SK-N-SH (cell line): ENCODE measurements around the gene C19orf73. TPM values are rescaled to one million over a fixed set of nuclear protein-coding genes. Genes with fewer than 3 reads are reported as not detected.

Source experiments
- CTCF ChIA-PET: fragments of 300-600, 350-600 bp; formaldehyde crosslinking; extraction: SDS; loops from one replicate; lab custom pipeline; 2021; lab: Yijun Ruan, JAX
- POLR2A ChIA-PET: fragments of 350-600 bp; sonication (Branson Sonifier 250); formaldehyde crosslinking; extraction: SDS; loops from one replicate; lab custom pipeline; 2020; ENCODE audit warnings: antibody characterized with exemption, inconsistent platforms; lab: Yijun Ruan, JAX
- DNase-seq: peaks from one replicate; pipeline ENCODE4 v3.0.0; 2012
- H2AFZ ChIP-seq: fragments of 200-600 bp; sonication (generic); 2 replicates; pipeline ENCODE4 v1.8.1; 2016; ENCODE audit warnings: antibody characterized with exemption, mild to moderate bottlenecking, low read depth
- H3F3A ChIP-seq: fragments of 200-600 bp; sonication (generic); replicated peaks from 2 replicates; pipeline ENCODE3; 2016; ENCODE audit warnings: antibody characterized with exemption, mild to moderate bottlenecking; ENCODE audit not compliant: insufficient read depth
- H3K27ac ChIP-seq, 2 experiments: fragments of 200-500 bp in 1 of 2; fragments of 200-600 bp in 1 of 2; sonication (Bioruptor generic) in 1 of 2; sonication (generic), shearing (Covaris generic) in 1 of 2; 2 replicates each; pipeline versions ENCODE4 v1.5.1 to v1.6.1; 2014 to 2016; ENCODE audit warnings: low read depth in 2 of 2, inconsistent platforms in 1 of 2, low read length in 1 of 2, mild to moderate bottlenecking in 1 of 2, mixed read lengths in 1 of 2
- H3K27me3 ChIP-seq: fragments of 200-600 bp; sonication (generic), shearing (Covaris generic); 2 replicates; pipeline ENCODE4 v1.6.1; 2016; ENCODE audit warnings: mixed run types; ENCODE audit not compliant: insufficient read depth
- H3K36me3 ChIP-seq, 2 experiments: fragments of 200-500 bp in 1 of 2; fragments of 200-600 bp in 1 of 2; sonication (Bioruptor generic) in 1 of 2; sonication (generic) in 1 of 2; replicated peaks in 1 of 2; 2 replicates each; pipeline versions ENCODE3 to v1.5.1; 2014 to 2016; ENCODE audit warnings: low read length in 1 of 2, mild to moderate bottlenecking in 1 of 2; ENCODE audit not compliant: insufficient read depth in 2 of 2, control insufficient read depth in 1 of 2
- H3K4me1 ChIP-seq, 2 experiments: fragments of 200-500 bp in 1 of 2; fragments of 200-600 bp in 1 of 2; sonication (Bioruptor generic) in 1 of 2; sonication (generic), shearing (Covaris generic) in 1 of 2; 2 replicates each; pipeline versions ENCODE4 v1.5.1 to v1.6.1; 2014 to 2016; ENCODE audit warnings: low read depth in 1 of 2, low read length in 1 of 2, mixed run types in 1 of 2; ENCODE audit not compliant: insufficient read depth in 2 of 2, control insufficient read depth in 1 of 2
- H3K4me2 ChIP-seq: fragments of 200-600 bp; sonication (generic), shearing (Covaris generic); 2 replicates; pipeline ENCODE4 v1.6.1; 2017; ENCODE audit warnings: mixed run types
- H3K4me3 ChIP-seq, 2 experiments: fragments of 200-500 bp in 1 of 2; fragments of 200-600 bp in 1 of 2; sonication (Bioruptor generic) in 1 of 2; sonication (generic), shearing (Covaris generic) in 1 of 2; 2 replicates each; pipeline versions ENCODE4 v1.5.1 to v1.8.1; 2014 to 2016; ENCODE audit warnings: low read depth in 2 of 2, inconsistent platforms in 1 of 2, low read length in 1 of 2, mild to moderate bottlenecking in 1 of 2, mixed read lengths in 1 of 2, moderate library complexity in 1 of 2
- H3K79me2 ChIP-seq: fragments of 200-600 bp; sonication (generic); 2 replicates; pipeline ENCODE4 v1.8.1; 2017; ENCODE audit warnings: mild to moderate bottlenecking; ENCODE audit not compliant: insufficient read depth
- H3K9ac ChIP-seq: fragments of 200-600 bp; sonication (generic); 2 replicates; pipeline ENCODE4 v1.6.1; 2017; ENCODE audit warnings: mixed run types
- H3K9me2 ChIP-seq: fragments of 200-600 bp; sonication (generic); 2 replicates; pipeline ENCODE4 v1.6.1; 2017; ENCODE audit warnings: mixed run types
- H3K9me3 ChIP-seq: fragments of 200-600 bp; sonication (generic); 2 replicates; pipeline ENCODE4 v1.6.1; 2017; ENCODE audit warnings: mixed run types, mild to moderate bottlenecking, moderate library complexity
- H4K20me1 ChIP-seq: fragments of 200-600 bp; sonication (generic); 2 replicates; pipeline ENCODE4 v1.6.1; 2017; ENCODE audit warnings: mild to moderate bottlenecking, mixed run types; ENCODE audit not compliant: insufficient read depth
- CHD2 ChIP-seq: fragments of 150-350 bp; IDR thresholded peaks from 2 replicates; pipeline ENCODE4 v1.6.1; 2018; ENCODE audit warnings: low read length; ENCODE audit not compliant: partially characterized antibody
- ELF1 ChIP-seq: IDR thresholded peaks from 2 replicates; pipeline ENCODE4 v1.4.0; 2012
- EP300 ChIP-seq, 2 experiments: IDR thresholded peaks; 2 replicates each; pipeline versions ENCODE4 v1.4.0 to v1.6.1; 2012; ENCODE audit warnings: borderline replicate concordance in 1 of 2, low read depth in 1 of 2, low read length in 1 of 2
- EZH2phosphoT487 ChIP-seq: fragments of 200-600 bp; sonication (generic); IDR thresholded peaks from 2 replicates; pipeline ENCODE4 v1.6.1; 2017; ENCODE audit warnings: low read depth, mixed run types, mild to moderate bottlenecking, antibody characterized with exemption, moderate library complexity, borderline replicate concordance
- FOXJ3 ChIP-seq: sonication (generic); formaldehyde crosslinking; IDR thresholded peaks from 2 replicates; pipeline ENCODE4 v1.5.1; 2020; ENCODE audit warnings: mild to moderate bottlenecking, missing genetic modification reagents
- FOXM1 ChIP-seq: IDR thresholded peaks from 2 replicates; pipeline ENCODE4 v1.4.0; 2012; ENCODE audit warnings: low read depth, mild to moderate bottlenecking
- GATA2 ChIP-seq: sonication (generic); formaldehyde crosslinking; IDR thresholded peaks from 2 replicates; pipeline ENCODE4 v1.5.0; 2020; ENCODE audit warnings: mild to moderate bottlenecking, missing genetic modification reagents
- JUND ChIP-seq: IDR thresholded peaks from 2 replicates; pipeline ENCODE4 v1.4.0; 2012
- MAX ChIP-seq: IDR thresholded peaks from 2 replicates; pipeline ENCODE4 v1.4.0; 2012; ENCODE audit warnings: low read depth
- MXI1 ChIP-seq: IDR thresholded peaks from 2 replicates; pipeline ENCODE4 v1.6.1; 2012; ENCODE audit warnings: mild to moderate bottlenecking, low read depth, low read length, improper control_type of control experiment
- NFIC ChIP-seq: IDR thresholded peaks from 2 replicates; pipeline ENCODE4 v1.4.0; 2012; ENCODE audit warnings: borderline replicate concordance
- NRF1 ChIP-seq: IDR thresholded peaks from 2 replicates; pipeline ENCODE4 v1.6.1; 2012; ENCODE audit warnings: low read depth, mild to moderate bottlenecking, low read length
- PBX3 ChIP-seq: IDR thresholded peaks from 2 replicates; pipeline ENCODE4; 2012
- RAD21 ChIP-seq: IDR thresholded peaks from 2 replicates; pipeline ENCODE4 v1.6.1; 2012; ENCODE audit warnings: mild to moderate bottlenecking, low read length
- REST ChIP-seq: IDR thresholded peaks from 2 replicates; pipeline ENCODE4 v1.6.1; 2012; ENCODE audit warnings: mild to moderate bottlenecking, low read depth, low read length, moderate library complexity
- RXRA ChIP-seq: IDR thresholded peaks from 2 replicates; pipeline ENCODE4 v1.4.0; 2012; ENCODE audit warnings: low read depth, mild to moderate bottlenecking, borderline replicate concordance
- SMC3 ChIP-seq: IDR thresholded peaks from 2 replicates; pipeline ENCODE4 v1.6.1; 2012; ENCODE audit warnings: low read depth, low read length, improper control_type of control experiment
- TCF12 ChIP-seq: IDR thresholded peaks from 2 replicates; pipeline ENCODE4 v1.4.0; 2012
- TEAD4 ChIP-seq: IDR thresholded peaks from 2 replicates; pipeline ENCODE4 v1.4.0; 2012; ENCODE audit warnings: mild to moderate bottlenecking, borderline replicate concordance; ENCODE audit not compliant: insufficient read depth
- YY1 ChIP-seq: IDR thresholded peaks from 2 replicates; pipeline ENCODE4 v1.4.0; 2012; ENCODE audit warnings: low read depth, mild to moderate bottlenecking
- ZBTB33 ChIP-seq: IDR thresholded peaks from 2 replicates; pipeline ENCODE4 v1.4.0; 2012; ENCODE audit warnings: low read depth, borderline replicate concordance
- WGBS: methylation state at CpG from one replicate; pipeline ENCODE4 v1.1.6; 2017; ENCODE audit warnings: low lambda C conversion rate; 5-methylcytosine and 5-hydroxymethylcytosine counted together
- polyA plus RNA-seq, 3 experiments: library from polyadenylated mRNA; depleted of rRNA; stranded (reverse); fragments of >200 nt; gene quantifications; 2 replicates each; pipeline ENCODE4 v1.2.3, GENCODE V29; 2012
- TF ChIP-seq, protein P1 (sequence below): IDR thresholded peaks from 2 replicates; pipeline ENCODE4 v1.4.0; 2012; ENCODE audit warnings: low read depth, borderline replicate concordance
- TF ChIP-seq, protein P2 (sequence below): fragments of 150-350 bp; IDR thresholded peaks from 2 replicates; pipeline ENCODE4 v1.6.1; 2017; ENCODE audit warnings: antibody characterized with exemption, low read length, low read depth, borderline replicate concordance

Gene C19orf73
- polyA plus RNA-seq, 1 of the 3 experiments (the other 2 are of a cell fraction) = 3.0 TPM

DNA sequence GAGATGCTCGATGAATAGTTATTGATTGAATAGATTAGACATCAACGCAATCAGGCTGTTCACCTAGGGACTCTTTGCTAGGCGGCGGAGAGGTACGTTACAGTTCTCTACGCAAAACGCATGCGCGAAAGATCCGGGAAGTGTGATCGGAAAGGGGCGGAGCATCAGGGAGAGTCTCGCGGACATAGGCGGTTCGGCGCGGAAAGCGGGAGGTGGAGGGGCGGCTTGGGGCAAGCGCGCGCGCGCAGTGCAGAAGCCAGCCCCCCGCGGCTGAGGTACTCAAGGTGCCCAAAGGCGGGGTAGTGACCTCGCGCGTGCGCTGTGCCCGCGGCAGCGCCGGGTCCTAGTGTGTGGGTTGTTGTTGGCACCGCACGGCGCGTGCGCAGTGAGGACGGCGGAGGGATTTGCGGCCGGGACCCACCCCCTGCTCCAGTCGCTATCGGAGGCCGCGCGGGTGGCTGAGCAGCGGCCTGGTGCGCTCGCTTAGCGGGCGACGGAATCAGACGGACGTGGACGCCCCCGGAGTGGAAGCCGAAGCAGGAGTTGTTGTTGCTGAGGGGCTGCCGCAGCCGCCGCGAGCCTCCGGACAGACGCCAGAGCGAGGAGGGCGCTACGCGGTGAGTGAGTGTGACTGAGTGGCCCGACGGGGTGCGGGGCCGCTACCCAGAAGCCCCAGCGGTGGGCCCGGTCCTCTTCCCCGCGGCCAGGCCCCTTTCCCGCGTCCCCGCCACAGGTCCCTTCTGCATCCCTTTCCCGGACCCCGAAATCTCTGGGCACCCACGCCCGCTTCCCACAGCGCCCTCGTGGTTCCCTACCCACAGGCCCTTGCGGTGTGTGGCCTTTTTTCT is 33.7 kb downstream of the C19orf73 start, which contains the start of gene SNRNP70:
Gene SNRNP70, plus strand, starts transcription at position 432 of the 848 bp plus-strand sequence. CDS start 964 bp downstream, outside the sequence.
- H3K4me1 ChIP-seq = peaks cover 10 to 12% of the 10 kb centered on the region in 2 experiments; a peak in 1 of 4 replicates
- no peaks in the 10 kb centered on the region for H3K9me2 ChIP-seq
- H3K9ac ChIP-seq = peak within 1 kb of the TSS; percentile 98
- H3K79me2 ChIP-seq = peaks cover 53% of the 10 kb centered on the region
- ChIA-PET CTCF (interaction anchor here (2.2 to 4.3 kb wide), 3 partner anchors 13 to 114 kb away, joined by 10 to 40 read pairs (median 19); no protein-coding TSS in a partner anchor), POLR2A (no interaction called here)
- peak; percentile 100 for DNase-seq
- H2AFZ ChIP-seq = peak within 1 kb of the TSS; percentile 71
- H3F3A ChIP-seq = no peaks in the 10 kb centered on the region
- H4K20me1 ChIP-seq = peaks cover 47% of the 10 kb centered on the region
- H3K36me3 ChIP-seq = peaks cover 14 to 27% of the 10 kb centered on the region in 2 experiments
- H3K4me2 ChIP-seq = peak within 1 kb of the TSS; percentile 99
- WGBS = under 1% methylated on average over 68 of the region's 89 CpGs
- peak within 1 kb of the TSS; percentile 78 to 99 for H3K4me3 ChIP-seq
- no peaks in the 10 kb centered on the region for H3K9me3 ChIP-seq
- H3K27me3 ChIP-seq = no peaks in the 10 kb centered on the region
- peak within 1 kb of the TSS; percentile 77 to 89 for H3K27ac ChIP-seq
- TF ChIP-seq, protein P1, sequence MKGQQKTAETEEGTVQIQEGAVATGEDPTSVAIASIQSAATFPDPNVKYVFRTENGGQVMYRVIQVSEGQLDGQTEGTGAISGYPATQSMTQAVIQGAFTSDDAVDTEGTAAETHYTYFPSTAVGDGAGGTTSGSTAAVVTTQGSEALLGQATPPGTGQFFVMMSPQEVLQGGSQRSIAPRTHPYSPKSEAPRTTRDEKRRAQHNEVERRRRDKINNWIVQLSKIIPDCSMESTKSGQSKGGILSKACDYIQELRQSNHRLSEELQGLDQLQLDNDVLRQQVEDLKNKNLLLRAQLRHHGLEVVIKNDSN = no peak
- TF ChIP-seq GATA2 (CRISPR knock-in tag) (peak; percentile 50), FOXJ3 (CRISPR knock-in tag) (no peak), FOXM1 (no peak), MAX (peak; percentile 58; the same call in 1 of the 2 replicates), JUND (no peak), TCF12 (peak; percentile 24; the same call in 1 of the 2 replicates), TEAD4 (0 out of 2 replicates have a peak, but pooled peaks have one; percentile 11), RAD21 (no peak), RXRA (no peak), ELF1 (peak; percentile 90), NFIC (peak; percentile 84), NRF1 (peak; percentile 93), REST (peak; percentile 77), SMC3 (no peak), ZBTB33 (peak; percentile 94), YY1 (0 out of 2 replicates have a peak, but pooled peaks have one; percentile 36), EZH2phosphoT487 (no peak), MXI1 (peak; percentile 81), EP300 (IDR thresholded peaks at IDR 0.05; ENCODE audit: borderline replicate concordance in 1 of 2, low read depth in 1 of 2, low read length in 1 of 2) (no peak), CHD2 (peak; percentile 98), PBX3 (peak; percentile 72)
- TF ChIP-seq, protein P2, sequence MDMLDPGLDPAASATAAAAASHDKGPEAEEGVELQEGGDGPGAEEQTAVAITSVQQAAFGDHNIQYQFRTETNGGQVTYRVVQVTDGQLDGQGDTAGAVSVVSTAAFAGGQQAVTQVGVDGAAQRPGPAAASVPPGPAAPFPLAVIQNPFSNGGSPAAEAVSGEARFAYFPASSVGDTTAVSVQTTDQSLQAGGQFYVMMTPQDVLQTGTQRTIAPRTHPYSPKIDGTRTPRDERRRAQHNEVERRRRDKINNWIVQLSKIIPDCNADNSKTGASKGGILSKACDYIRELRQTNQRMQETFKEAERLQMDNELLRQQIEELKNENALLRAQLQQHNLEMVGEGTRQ = no peak
